ENCODE results near the gene NXNL2. TPM values are rescaled to one million over a fixed set of nuclear protein-coding genes. Genes with fewer than 3 reads are reported as not detected.

NXNL2 gene
- total RNA-seq = not detected

GRCh38 chr9:88534456-88535225, at the start of gene NXNL2:
NXNL2 (plus strand) TSS chr9:88535178; CDS start chr9:88535435, 257 bp downstream.
- Mint-ChIP-seq H3K36me3 (no peaks in the 10 kb centered on the region), H3K27me3 (peaks cover 70% of the 10 kb centered on the region), H3K9me3 (ENCODE audit: low read depth) (no peaks in the 10 kb centered on the region), H3K27ac (no peak within 1 kb of the TSS), H3K4me3 (no peak within 1 kb of the TSS), H3K4me1 (peaks cover 14% of the 10 kb centered on the region)
- ATAC-seq (peak; percentile 35), DNase-seq (peak; percentile 49)
- CTCF ChIA-PET = no interaction called here

- Mint-ChIP-seq H3K9me3 (ENCODE audit: low read depth) (no peaks in the 10 kb centered on the region), H3K27me3 (no peaks in the 10 kb centered on the region), H3K36me3 (peaks cover 4% of the 10 kb centered on the region), H3K4me3 (no peak overlapping the region), H3K4me1 (no peaks in the 10 kb centered on the region), H3K27ac (no peak overlapping the region)
- CTCF ChIA-PET = no interaction called here
- ATAC-seq (no peak), DNase-seq (no peak)
These were observed 46.8 kb upstream of the NXNL2 start for GRCh38 chr9:88488166-88488565.

- CTCF ChIA-PET = no interaction called here
These were observed 39.8 kb upstream of the NXNL2 start for GRCh38 chr9:88494983-88495721.

GRCh38 chr9:88497224-88497623, 37.8 kb upstream of the NXNL2 start:
- Mint-ChIP-seq H3K9me3 (ENCODE audit: low read depth) (no peaks in the 10 kb centered on the region), H3K4me1 (no peaks in the 10 kb centered on the region), H3K27me3 (no peaks in the 10 kb centered on the region), H3K4me3 (no peak overlapping the region), H3K27ac (no peak overlapping the region), H3K36me3 (no peaks in the 10 kb centered on the region)
- ATAC-seq = no peak
- CTCF ChIA-PET = no interaction called here
- DNase-seq = no peak

More at GRCh38 chr9:88494983-88495721, 39.8 kb upstream of the NXNL2 start:
- Mint-ChIP-seq H3K9me3 (ENCODE audit: low read depth) (no peaks in the 10 kb centered on the region), H3K27ac (no peak overlapping the region), H3K36me3 (no peaks in the 10 kb centered on the region), H3K4me1 (no peaks in the 10 kb centered on the region), H3K27me3 (no peaks in the 10 kb centered on the region), H3K4me3 (no peak overlapping the region)
- no peak for DNase-seq
- ATAC-seq = no peak

- CTCF ChIA-PET = interaction anchor here (0.6 kb wide), 1 partner anchor 484 kb away, joined by 4 read pairs; no protein-coding TSS in a partner anchor
- Mint-ChIP-seq H3K27me3 (no peaks in the 10 kb centered on the region), H3K36me3 (no peaks in the 10 kb centered on the region), H3K4me1 (no peaks in the 10 kb centered on the region), H3K9me3 (ENCODE audit: low read depth) (no peaks in the 10 kb centered on the region), H3K4me3 (no peak overlapping the region), H3K27ac (no peak overlapping the region)
- ATAC-seq (no peak), DNase-seq (no peak)
These were observed 36.1 kb upstream of the NXNL2 start for GRCh38 chr9:88498880-88499279.

GRCh38 chr9:88501086-88501485, 33.9 kb upstream of the NXNL2 start:
- peaks cover 5% of the 10 kb centered on the region for H3K27me3 Mint-ChIP-seq
- H3K4me1 Mint-ChIP-seq = peaks cover 2% of the 10 kb centered on the region
- no peaks in the 10 kb centered on the region for H3K36me3 Mint-ChIP-seq
- H3K9me3 Mint-ChIP-seq (ENCODE audit: low read depth) = peaks cover 3% of the 10 kb centered on the region
- CTCF ChIA-PET = no interaction called here
- no peak overlapping the region for H3K27ac Mint-ChIP-seq
- DNase-seq = no peak
- ATAC-seq = no peak
- H3K4me3 Mint-ChIP-seq = no peak overlapping the region

- H3K27ac Mint-ChIP-seq = no peak overlapping the region
- no peak overlapping the region for H3K4me3 Mint-ChIP-seq
- CTCF ChIA-PET = no interaction called here
- H3K27me3 Mint-ChIP-seq = peaks cover 5% of the 10 kb centered on the region
- no peaks in the 10 kb centered on the region for H3K36me3 Mint-ChIP-seq
- ATAC-seq (no peak), DNase-seq (no peak)
- H3K4me1 Mint-ChIP-seq = peaks cover 2% of the 10 kb centered on the region
- peaks cover 3% of the 10 kb centered on the region for H3K9me3 Mint-ChIP-seq (ENCODE audit: low read depth)
These were observed 32.4 kb upstream of the NXNL2 start for GRCh38 chr9:88502552-88503034.

GRCh38 chr9:88503081-88503844, 31.7 kb upstream of the NXNL2 start:
- H3K36me3 Mint-ChIP-seq = no peaks in the 10 kb centered on the region
- no peak for DNase-seq
- CTCF ChIA-PET = no interaction called here
- no peak overlapping the region for H3K4me3 Mint-ChIP-seq
- H3K27me3 Mint-ChIP-seq = peaks cover 5% of the 10 kb centered on the region
- ATAC-seq = no peak
- no peak overlapping the region for H3K27ac Mint-ChIP-seq
- peaks cover 3% of the 10 kb centered on the region for H3K9me3 Mint-ChIP-seq (ENCODE audit: low read depth)
- H3K4me1 Mint-ChIP-seq = peaks cover 2% of the 10 kb centered on the region

GRCh38 chr9:88503845-88504764, 30.9 kb upstream of the NXNL2 start:
- Mint-ChIP-seq H3K27me3 (peaks cover 5% of the 10 kb centered on the region), H3K9me3 (ENCODE audit: low read depth) (peaks cover 3% of the 10 kb centered on the region), H3K4me1 (peaks cover 2% of the 10 kb centered on the region), H3K36me3 (no peaks in the 10 kb centered on the region), H3K27ac (no peak overlapping the region), H3K4me3 (no peak overlapping the region)
- CTCF ChIA-PET = no interaction called here
- DNase-seq = no peak
- ATAC-seq = no peak

GRCh38 chr9:88508326-88508725, 26.7 kb upstream of the NXNL2 start:
- CTCF ChIA-PET = no interaction called here
- Mint-ChIP-seq H3K27me3 (peaks cover 7% of the 10 kb centered on the region), H3K9me3 (ENCODE audit: low read depth) (peaks cover 3% of the 10 kb centered on the region), H3K27ac (no peak overlapping the region), H3K4me3 (no peak overlapping the region), H3K4me1 (peaks cover 2% of the 10 kb centered on the region), H3K36me3 (no peaks in the 10 kb centered on the region)
- DNase-seq (no peak), ATAC-seq (no peak)

- no peaks in the 10 kb centered on the region for H3K4me1 Mint-ChIP-seq
- no peak for ATAC-seq
- peaks cover 4% of the 10 kb centered on the region for H3K9me3 Mint-ChIP-seq (ENCODE audit: low read depth)
- DNase-seq = no peak
- H3K27me3 Mint-ChIP-seq = peaks cover 2% of the 10 kb centered on the region
- H3K36me3 Mint-ChIP-seq = no peaks in the 10 kb centered on the region
- H3K4me3 Mint-ChIP-seq = no peak overlapping the region
- CTCF ChIA-PET = no interaction called here
- H3K27ac Mint-ChIP-seq = no peak overlapping the region
These were observed 23.1 kb upstream of the NXNL2 start for GRCh38 chr9:88511906-88512305.

- DNase-seq (no peak), ATAC-seq (no peak)
- no peaks in the 10 kb centered on the region for H3K36me3 Mint-ChIP-seq
- no peak overlapping the region for H3K27ac Mint-ChIP-seq
- H3K27me3 Mint-ChIP-seq = peaks cover 2% of the 10 kb centered on the region
- peaks cover 4% of the 10 kb centered on the region for H3K9me3 Mint-ChIP-seq (ENCODE audit: low read depth)
- no peaks in the 10 kb centered on the region for H3K4me1 Mint-ChIP-seq
- CTCF ChIA-PET = no interaction called here
- no peak overlapping the region for H3K4me3 Mint-ChIP-seq
These were observed 20.7 kb upstream of the NXNL2 start for GRCh38 chr9:88514247-88514646.

- Mint-ChIP-seq H3K27me3 (peaks cover 22% of the 10 kb centered on the region), H3K9me3 (ENCODE audit: low read depth) (no peaks in the 10 kb centered on the region), H3K4me3 (no peak overlapping the region), H3K27ac (no peak overlapping the region), H3K36me3 (no peaks in the 10 kb centered on the region), H3K4me1 (no peaks in the 10 kb centered on the region)
- CTCF ChIA-PET = no interaction called here
- DNase-seq (no peak), ATAC-seq (no peak)
These were observed 13.7 kb upstream of the NXNL2 start for GRCh38 chr9:88521308-88521707.
